PC-3 (cell line): ENCODE data around the gene REXO1.

Experiments
- EZH2 ChIP-seq: fragments of 300-600 bp; sonication (generic); IDR thresholded peaks from one replicate; pipeline ENCODE4 v1.6.1; 2017; ENCODE audit warnings: antibody characterized with exemption, mild to moderate bottlenecking, low read length; ENCODE audit not compliant: unreplicated experiment
- EZH2phosphoT487 ChIP-seq: fragments of 300-600 bp; sonication (generic); IDR thresholded peaks from 2 replicates; pipeline ENCODE4 v1.6.1; 2018; ENCODE audit warnings: mild to moderate bottlenecking, antibody characterized with exemption, low read length, borderline replicate concordance
- TF ChIP-seq, protein P1 (sequence below): fragments of 300-600 bp; sonication (generic); conservative IDR thresholded peaks from 2 replicates; pipeline ENCODE4 v1.5.1; 2017; ENCODE audit warnings: antibody characterized with exemption, low read depth, mild to moderate bottlenecking, low read length

DNA sequence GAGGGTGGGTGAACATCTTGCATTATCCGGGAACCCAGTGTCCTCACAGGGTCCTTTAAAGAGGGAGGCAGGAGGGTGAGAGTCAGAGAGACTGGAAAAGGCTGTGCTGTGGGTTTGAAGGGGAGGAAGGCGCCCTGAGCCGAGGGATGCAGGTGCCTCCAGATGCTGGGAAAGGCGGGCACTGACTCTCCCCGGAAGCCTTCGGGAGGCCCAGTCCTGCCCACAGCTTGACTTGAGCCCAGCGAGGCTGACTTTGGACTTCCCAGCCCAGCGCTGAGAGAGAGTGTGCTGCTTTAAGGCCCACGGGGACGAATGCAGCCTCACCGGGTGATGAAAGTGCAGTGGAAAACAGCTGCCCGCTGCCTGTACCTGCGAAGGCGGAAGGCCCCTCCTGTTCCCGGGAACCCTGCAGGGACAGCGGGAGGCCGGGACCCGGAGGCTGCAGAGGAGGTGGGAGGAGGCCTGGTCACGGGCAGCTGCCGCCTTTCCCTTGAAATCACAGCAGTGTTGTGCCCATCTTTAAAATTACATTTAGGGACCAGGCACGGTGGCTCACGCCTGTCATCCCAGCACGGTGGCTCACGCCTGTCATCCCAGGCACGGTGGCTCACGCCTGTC is 16.1 kb downstream of the REXO1 start:
- TF ChIP-seq, protein P1, sequence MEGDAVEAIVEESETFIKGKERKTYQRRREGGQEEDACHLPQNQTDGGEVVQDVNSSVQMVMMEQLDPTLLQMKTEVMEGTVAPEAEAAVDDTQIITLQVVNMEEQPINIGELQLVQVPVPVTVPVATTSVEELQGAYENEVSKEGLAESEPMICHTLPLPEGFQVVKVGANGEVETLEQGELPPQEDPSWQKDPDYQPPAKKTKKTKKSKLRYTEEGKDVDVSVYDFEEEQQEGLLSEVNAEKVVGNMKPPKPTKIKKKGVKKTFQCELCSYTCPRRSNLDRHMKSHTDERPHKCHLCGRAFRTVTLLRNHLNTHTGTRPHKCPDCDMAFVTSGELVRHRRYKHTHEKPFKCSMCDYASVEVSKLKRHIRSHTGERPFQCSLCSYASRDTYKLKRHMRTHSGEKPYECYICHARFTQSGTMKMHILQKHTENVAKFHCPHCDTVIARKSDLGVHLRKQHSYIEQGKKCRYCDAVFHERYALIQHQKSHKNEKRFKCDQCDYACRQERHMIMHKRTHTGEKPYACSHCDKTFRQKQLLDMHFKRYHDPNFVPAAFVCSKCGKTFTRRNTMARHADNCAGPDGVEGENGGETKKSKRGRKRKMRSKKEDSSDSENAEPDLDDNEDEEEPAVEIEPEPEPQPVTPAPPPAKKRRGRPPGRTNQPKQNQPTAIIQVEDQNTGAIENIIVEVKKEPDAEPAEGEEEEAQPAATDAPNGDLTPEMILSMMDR = no peak
- TF ChIP-seq EZH2 (no peak), EZH2phosphoT487 (no peak)
